Measurements from ENCODE around the gene DHX9.
"Not testable (repeated sequence)": the region's sequence is repeated elsewhere in the genome, so short reads cannot be mapped to it uniquely, and the experiment has no call there.

The DHX9 gene

GRCh38 chr1:182890927-182891610 is 51.9 kb downstream of the DHX9 start:
- DNase-seq = no peak

GRCh38 chr1:182897696-182898095 is 58.5 kb downstream of the DHX9 start:
- no peak for DNase-seq

- DNase-seq = not testable (repeated sequence)
These were observed 62.8 kb downstream of the DHX9 start for GRCh38 chr1:182901946-182902345.

GRCh38 chr1:182905321-182905720 is 66.2 kb downstream of the DHX9 start:
- no peak for DNase-seq

- no peak for DNase-seq
These were observed 70.4 kb downstream of the DHX9 start for GRCh38 chr1:182909578-182909977.

- DNase-seq = no peak
These were observed 71.0 kb downstream of the DHX9 start for GRCh38 chr1:182910143-182910542.

- DNase-seq = no peak
These were observed 74.3 kb downstream of the DHX9 start for GRCh38 chr1:182913401-182913800.

GRCh38 chr1:182917378-182917777 is 78.2 kb downstream of the DHX9 start:
- DNase-seq = no peak

- no peak for DNase-seq
These were observed 86.5 kb downstream of the DHX9 start for GRCh38 chr1:182925661-182926060.

GRCh38 chr1:182927693-182928433 is 88.7 kb downstream of the DHX9 start:
- no peak for DNase-seq

- DNase-seq = no peak
These were observed 91.8 kb downstream of the DHX9 start for GRCh38 chr1:182930985-182931384.

GRCh38 chr1:182935716-182936115 is 96.6 kb downstream of the DHX9 start:
- DNase-seq = no peak
